Muscle of leg (tissue), 9 donors: ENCODE measurements around the gene OTUD3. TPM values are rescaled to one million over a fixed set of nuclear protein-coding genes. Genes with fewer than 3 reads are reported as not detected.

Source experiments
- polyA plus RNA-seq, 8 donors: library from polyadenylated mRNA; unstranded; fragments of 120-200 nt; gene quantifications; one replicate each; pipeline versions ENCODE4 v1.2.1 to v1.2.3, GENCODE V29; 2013; ENCODE audit warnings: inconsistent platforms in 1 of 8, low replicate concordance in 1 of 8; ENCODE audit not compliant: insufficient read length in 8 of 8, insufficient read depth in 1 of 8
- total RNA-seq: library from RNA; stranded (reverse); fragments of 120-200 nt; gene quantifications from one replicate; pipeline ENCODE4 v1.2.4, GENCODE V29; 2013

The OTUD3 gene
- total and polyA plus RNA-seq, 9 donors: 5.1 to 9.3 (median 6.8) TPM

Other genes starting within 250 kb of the OTUD3 start
- 42.4 TPM for gene NBL1, start 238.1 kb upstream of the OTUD3 start, total RNA-seq
- 10 to 100 TPM; 23.8 to 60.6 (median 42.7) TPM for gene NBL1, start 238.1 kb upstream of the OTUD3 start, polyA plus RNA-seq
- gene HTR6, start 217.5 kb upstream of the OTUD3 start, total RNA-seq: not detected
- gene HTR6, start 217.5 kb upstream of the OTUD3 start, polyA plus RNA-seq: not detected
- 2.6 TPM for gene TMCO4, start 82.5 kb upstream of the OTUD3 start, total RNA-seq
- 1 to 10 TPM; 1.7 to 3.7 (median 2.0) TPM for gene TMCO4, start 82.5 kb upstream of the OTUD3 start, polyA plus RNA-seq
- gene RNF186, start 67.1 kb upstream of the OTUD3 start, total RNA-seq: not detected
- gene RNF186, start 67.1 kb upstream of the OTUD3 start, polyA plus RNA-seq: under 1 TPM in 2 of 8 donors, not detected in 6; 0.29 to 0.72 TPM
- gene PLA2G2E, start 41.2 kb downstream of the OTUD3 start, total RNA-seq: not detected
- not detected for gene PLA2G2E, start 41.2 kb downstream of the OTUD3 start, polyA plus RNA-seq
- gene PLA2G2A, start 97.2 kb downstream of the OTUD3 start, total RNA-seq: 0.35 TPM
- gene PLA2G2A, start 97.2 kb downstream of the OTUD3 start, polyA plus RNA-seq: 1 to 10 TPM in 6 of 8 donors, under 1 TPM in 2; 0.54 to 2.4 (median 1.7) TPM
- 0.13 TPM for gene PLA2G5, start 187.8 kb downstream of the OTUD3 start, total RNA-seq
- under 1 TPM in 4 of 8 donors, not detected in 4; 0.10 to 0.28 (median 0.26) TPM for gene PLA2G5, start 187.8 kb downstream of the OTUD3 start, polyA plus RNA-seq
- not detected for gene PLA2G2D, start 237.1 kb downstream of the OTUD3 start, total RNA-seq
- under 1 TPM in 1 of 8 donors, not detected in 7; 0.05 TPM for gene PLA2G2D, start 237.1 kb downstream of the OTUD3 start, polyA plus RNA-seq